Panc1 (cell line): ENCODE data around the gene CASD1. TPM values are rescaled to one million over a fixed set of nuclear protein-coding genes. Genes with fewer than 3 reads are reported as not detected.

Source experiments
- ATAC-seq: fragments of 200-7000 bp; cut with Tn5 transposase; 2 replicates; pipeline ENCODE4 v1.9.1; 2020; ENCODE audit warnings: mild to moderate bottlenecking, moderate library complexity
- BruUV-seq: library from RNA; stranded (reverse); fragments of 400-500 nt; replicated peaks from 2 replicates; lab custom pipeline; 2021; lab: Mats Ljungman, UMichigan
- CTCF ChIA-PET: fragments of 300-600 bp; sonication (Branson Sonifier 250); formaldehyde crosslinking; loops from one replicate; lab custom pipeline; 2022; ENCODE audit warnings: antibody characterized with exemption; lab: Charles Lee
- POLR2A ChIA-PET: fragments of 300-600 bp; sonication (Branson Sonifier 250); formaldehyde crosslinking; loops from one replicate; lab custom pipeline; 2022; ENCODE audit warnings: antibody characterized with exemption; lab: Charles Lee
- DNase-seq: peaks from one replicate; pipeline ENCODE4 v3.0.0-alpha.2; 2010; ENCODE audit warnings: low read depth, low spot score
- H3K27ac ChIP-seq: 2 replicates; pipeline ENCODE4 v1.5.1; 2011; ENCODE audit warnings: mild to moderate bottlenecking, low read length, inconsistent platforms
- H3K27me3 ChIP-seq: fragments of 200-500 bp; sonication (Bioruptor generic); 2 replicates; pipeline ENCODE4 v1.6.0; 2014; ENCODE audit warnings: low read length, inconsistent platforms; ENCODE audit not compliant: control insufficient read depth, insufficient read depth
- H3K36me3 ChIP-seq: fragments of 200-500 bp; sonication (Bioruptor generic); 2 replicates; pipeline ENCODE4 v1.5.1; 2014; ENCODE audit warnings: inconsistent platforms, mild to moderate bottlenecking, low read length, moderate library complexity; ENCODE audit not compliant: control insufficient read depth, insufficient read depth
- H3K4me1 ChIP-seq: 2 replicates; pipeline ENCODE4 v1.5.1; 2011; ENCODE audit warnings: inconsistent platforms, mild to moderate bottlenecking, low read length, moderate library complexity; ENCODE audit not compliant: control insufficient read depth, insufficient read depth
- H3K4me3 ChIP-seq, 2 experiments: 2 replicates each; pipeline ENCODE4 v1.5.1; 2011 to 2012; ENCODE audit warnings: low read depth in 2 of 2, low read length in 2 of 2, mild to moderate bottlenecking in 2 of 2, inconsistent platforms in 1 of 2, moderate library complexity in 1 of 2
- H3K9me3 ChIP-seq: fragments of 200-500 bp; sonication (Bioruptor generic); 2 replicates; pipeline ENCODE4 v1.5.1; 2014; ENCODE audit warnings: low read depth, mild to moderate bottlenecking, inconsistent platforms, low read length, moderate library complexity; ENCODE audit not compliant: control insufficient read depth, insufficient read depth
- POLR2AphosphoS5 ChIP-seq: IDR thresholded peaks from 2 replicates; pipeline ENCODE4 v1.6.1; 2012; ENCODE audit warnings: mild to moderate bottlenecking, low read depth, low read length, moderate library complexity
- SIN3A ChIP-seq: IDR thresholded peaks from 2 replicates; pipeline ENCODE4 v1.6.1; 2012; ENCODE audit warnings: low read depth, mild to moderate bottlenecking, low read length, moderate library complexity, borderline replicate concordance; ENCODE audit not compliant: insufficient read depth
- TCF7L2 ChIP-seq: IDR thresholded peaks from 2 replicates; pipeline ENCODE4 v1.6.1; 2011; ENCODE audit warnings: mild to moderate bottlenecking, low read depth, low read length, inconsistent platforms
- in situ Hi-C: cut with HindIII; loops from 2 replicates; pipeline ENCODE4 v1.10.0; 2016; ENCODE audit warnings: low sequenced_read_pairs, low pct_unique_long_range_greater_than_20kb
- intact Hi-C: fragments of 100-400 bp; cut with micrococcal nuclease; formaldehyde crosslinking; loops from one replicate; pipeline ENCODE4 v1.10.0; 2022; ENCODE audit not compliant: unreplicated experiment
- total RNA-seq: library from RNA; stranded (reverse); gene quantifications from one replicate; pipeline ENCODE4 v1.2.1, GENCODE V29; 2021; ENCODE audit not compliant: unreplicated experiment
- TF ChIP-seq, protein P1 (sequence below), 2 experiments: IDR thresholded peaks; 2 replicates each; pipeline ENCODE4 v1.6.1; 2011 to 2012; ENCODE audit warnings: low read depth in 2 of 2, control low read depth in 1 of 2, low read length in 1 of 2, mild to moderate bottlenecking in 1 of 2, moderate library complexity in 1 of 2; ENCODE audit not compliant: insufficient read depth in 1 of 2
- TF ChIP-seq, protein P2 (sequence below): fragments of 450-650 bp; IDR thresholded peaks from 2 replicates; pipeline ENCODE4 v1.5.1; 2017; ENCODE audit warnings: mild to moderate bottlenecking

Gene CASD1
- total RNA-seq, 1 experiment from 2014 or later = 14.7 TPM

DNA sequence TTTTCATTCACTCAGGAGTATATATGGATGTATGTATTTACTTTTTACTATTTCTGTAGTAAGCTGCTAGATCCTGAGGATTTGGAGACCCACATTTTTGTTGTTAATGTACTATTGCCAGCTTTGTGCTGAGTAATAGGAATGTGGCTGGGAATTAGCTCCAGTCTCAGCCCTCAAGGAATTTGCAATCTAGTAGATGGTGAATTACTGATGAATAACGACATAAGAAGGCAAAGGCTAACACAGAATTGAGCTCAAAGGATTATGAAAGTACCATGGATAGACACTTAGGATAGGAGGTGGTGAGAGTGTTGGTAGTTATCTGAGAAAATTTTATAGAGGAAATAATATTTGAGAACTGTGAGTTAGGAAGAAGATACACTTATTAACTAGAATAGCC, 19.9 kb downstream of the CASD1 start:
- CTCF ChIA-PET = no interaction called here
- no peak overlapping the region for H3K27ac ChIP-seq
- H3K4me3 ChIP-seq = no peak overlapping the region
- H3K36me3 ChIP-seq = no peaks in the 10 kb centered on the region; the same call in 1 of the 2 replicates
- no peaks in the 10 kb centered on the region for H3K27me3 ChIP-seq
- in situ Hi-C loops (no loop called here), intact Hi-C loops (no loop called here)
- no peaks in the 10 kb centered on the region for H3K9me3 ChIP-seq
- BruUV-seq = no TSS peak
- ATAC-seq (no peak), DNase-seq (no peak)
- TF ChIP-seq, protein P1, sequence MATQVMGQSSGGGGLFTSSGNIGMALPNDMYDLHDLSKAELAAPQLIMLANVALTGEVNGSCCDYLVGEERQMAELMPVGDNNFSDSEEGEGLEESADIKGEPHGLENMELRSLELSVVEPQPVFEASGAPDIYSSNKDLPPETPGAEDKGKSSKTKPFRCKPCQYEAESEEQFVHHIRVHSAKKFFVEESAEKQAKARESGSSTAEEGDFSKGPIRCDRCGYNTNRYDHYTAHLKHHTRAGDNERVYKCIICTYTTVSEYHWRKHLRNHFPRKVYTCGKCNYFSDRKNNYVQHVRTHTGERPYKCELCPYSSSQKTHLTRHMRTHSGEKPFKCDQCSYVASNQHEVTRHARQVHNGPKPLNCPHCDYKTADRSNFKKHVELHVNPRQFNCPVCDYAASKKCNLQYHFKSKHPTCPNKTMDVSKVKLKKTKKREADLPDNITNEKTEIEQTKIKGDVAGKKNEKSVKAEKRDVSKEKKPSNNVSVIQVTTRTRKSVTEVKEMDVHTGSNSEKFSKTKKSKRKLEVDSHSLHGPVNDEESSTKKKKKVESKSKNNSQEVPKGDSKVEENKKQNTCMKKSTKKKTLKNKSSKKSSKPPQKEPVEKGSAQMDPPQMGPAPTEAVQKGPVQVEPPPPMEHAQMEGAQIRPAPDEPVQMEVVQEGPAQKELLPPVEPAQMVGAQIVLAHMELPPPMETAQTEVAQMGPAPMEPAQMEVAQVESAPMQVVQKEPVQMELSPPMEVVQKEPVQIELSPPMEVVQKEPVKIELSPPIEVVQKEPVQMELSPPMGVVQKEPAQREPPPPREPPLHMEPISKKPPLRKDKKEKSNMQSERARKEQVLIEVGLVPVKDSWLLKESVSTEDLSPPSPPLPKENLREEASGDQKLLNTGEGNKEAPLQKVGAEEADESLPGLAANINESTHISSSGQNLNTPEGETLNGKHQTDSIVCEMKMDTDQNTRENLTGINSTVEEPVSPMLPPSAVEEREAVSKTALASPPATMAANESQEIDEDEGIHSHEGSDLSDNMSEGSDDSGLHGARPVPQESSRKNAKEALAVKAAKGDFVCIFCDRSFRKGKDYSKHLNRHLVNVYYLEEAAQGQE (IDR thresholded peaks at IDR 0.05; ENCODE audit: insufficient read depth in 1 of 2, low read depth in 2 of 2, low read length in 1 of 2) = no peak
- TF ChIP-seq SIN3A (no peak), POLR2AphosphoS5 (no peak), TCF7L2 (no peak)
- TF ChIP-seq, protein P2, sequence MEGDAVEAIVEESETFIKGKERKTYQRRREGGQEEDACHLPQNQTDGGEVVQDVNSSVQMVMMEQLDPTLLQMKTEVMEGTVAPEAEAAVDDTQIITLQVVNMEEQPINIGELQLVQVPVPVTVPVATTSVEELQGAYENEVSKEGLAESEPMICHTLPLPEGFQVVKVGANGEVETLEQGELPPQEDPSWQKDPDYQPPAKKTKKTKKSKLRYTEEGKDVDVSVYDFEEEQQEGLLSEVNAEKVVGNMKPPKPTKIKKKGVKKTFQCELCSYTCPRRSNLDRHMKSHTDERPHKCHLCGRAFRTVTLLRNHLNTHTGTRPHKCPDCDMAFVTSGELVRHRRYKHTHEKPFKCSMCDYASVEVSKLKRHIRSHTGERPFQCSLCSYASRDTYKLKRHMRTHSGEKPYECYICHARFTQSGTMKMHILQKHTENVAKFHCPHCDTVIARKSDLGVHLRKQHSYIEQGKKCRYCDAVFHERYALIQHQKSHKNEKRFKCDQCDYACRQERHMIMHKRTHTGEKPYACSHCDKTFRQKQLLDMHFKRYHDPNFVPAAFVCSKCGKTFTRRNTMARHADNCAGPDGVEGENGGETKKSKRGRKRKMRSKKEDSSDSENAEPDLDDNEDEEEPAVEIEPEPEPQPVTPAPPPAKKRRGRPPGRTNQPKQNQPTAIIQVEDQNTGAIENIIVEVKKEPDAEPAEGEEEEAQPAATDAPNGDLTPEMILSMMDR = no peak
- POLR2A ChIA-PET = no interaction called here
- no peaks in the 10 kb centered on the region for H3K4me1 ChIP-seq

DNA sequence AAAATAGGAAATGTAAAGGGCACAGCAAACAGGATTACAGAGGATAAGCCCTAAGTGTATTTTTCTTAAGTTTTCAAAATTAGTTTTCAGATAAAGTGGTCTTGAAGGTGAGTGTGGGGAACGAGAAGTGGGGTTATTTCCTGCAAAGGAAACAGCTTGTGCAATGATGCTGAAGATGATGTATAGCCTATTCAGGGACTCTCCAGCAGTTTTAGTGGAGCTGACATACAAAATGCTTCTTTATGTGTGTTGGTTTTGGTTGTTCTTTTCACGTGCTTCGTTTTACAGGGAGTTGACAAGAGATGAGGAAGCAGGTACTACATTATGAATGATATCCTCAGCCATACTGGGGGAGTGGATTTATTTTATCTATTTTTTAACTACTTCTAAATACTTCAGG, 20.5 kb downstream of the CASD1 start:
- DNase-seq (no peak), ATAC-seq (no peak)
- ChIA-PET POLR2A (no interaction called here), CTCF (no interaction called here)
- in situ Hi-C loops (no loop called here), intact Hi-C loops (no loop called here)
- H3K36me3 ChIP-seq = no peaks in the 10 kb centered on the region; the same call in none of the 2 replicates
- no peaks in the 10 kb centered on the region for H3K4me1 ChIP-seq
- no peak overlapping the region for H3K27ac ChIP-seq
- H3K4me3 ChIP-seq = no peak overlapping the region
- no peaks in the 10 kb centered on the region for H3K27me3 ChIP-seq
- TF ChIP-seq TCF7L2 (no peak), POLR2AphosphoS5 (no peak), SIN3A (no peak)
- TF ChIP-seq, protein P1 (IDR thresholded peaks at IDR 0.05; ENCODE audit: insufficient read depth in 1 of 2, low read depth in 2 of 2, low read length in 1 of 2) = no peak
- TF ChIP-seq, protein P2 = no peak
- no peaks in the 10 kb centered on the region for H3K9me3 ChIP-seq
- no TSS peak for BruUV-seq
